ENCODE data around the gene PRDM10. TPM values are rescaled to one million over a fixed set of nuclear protein-coding genes. Genes with fewer than 3 reads are reported as not detected.
"Not testable (repeated sequence)": the region's sequence is repeated elsewhere in the genome, so short reads cannot be mapped to it uniquely, and the experiment has no call there.

PRDM10 gene
- total RNA-seq, 1 donor from 2014 or later = 6.6 TPM

DNA sequence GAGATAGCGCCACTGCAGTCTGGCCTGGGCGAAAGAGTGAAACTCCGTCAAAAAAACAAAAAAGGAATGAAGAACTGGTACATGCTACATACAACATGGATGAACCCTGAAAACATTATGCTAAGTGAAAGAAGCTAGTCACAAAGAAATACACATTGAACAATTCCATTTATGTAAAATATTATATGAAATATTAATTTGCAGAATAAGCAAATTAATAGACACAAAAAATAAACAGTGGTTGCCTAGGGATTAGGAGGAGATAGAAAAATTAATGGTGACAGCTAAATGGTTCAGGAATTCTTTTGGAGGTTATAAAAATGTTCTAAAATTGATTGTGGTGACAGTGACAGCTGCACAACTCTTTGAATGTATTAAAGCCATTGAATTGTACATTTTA, 14.7 kb downstream of the PRDM10 start:
- ATAC-seq = no peak
- no peak for DNase-seq (ENCODE audit: missing footprints)
- intact Hi-C loops (cut with DNase I) = no loop called here

DNA sequence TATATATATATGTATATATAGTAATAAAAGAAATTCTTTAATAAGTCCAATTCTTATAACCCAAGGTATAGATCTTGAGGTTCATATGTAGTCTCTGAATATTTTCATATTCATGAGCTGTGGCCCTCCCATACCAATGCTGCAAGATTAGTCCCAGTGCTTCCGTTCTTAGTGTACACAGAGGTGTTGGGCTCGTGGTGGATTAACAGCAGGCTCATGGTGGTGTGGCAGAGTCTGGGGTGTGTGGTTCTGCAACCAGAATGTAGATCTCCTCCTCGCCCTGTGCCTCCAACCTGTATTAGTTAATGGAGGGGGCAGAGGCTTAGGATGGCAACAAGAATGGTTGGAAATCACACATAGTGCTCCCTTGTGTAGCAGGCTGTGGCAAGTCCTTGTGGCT, 16.8 kb downstream of the PRDM10 start:
- intact Hi-C loops (cut with DNase I) = no loop called here
- ATAC-seq (no peak), DNase-seq (ENCODE audit: missing footprints) (no peak)

DNA sequence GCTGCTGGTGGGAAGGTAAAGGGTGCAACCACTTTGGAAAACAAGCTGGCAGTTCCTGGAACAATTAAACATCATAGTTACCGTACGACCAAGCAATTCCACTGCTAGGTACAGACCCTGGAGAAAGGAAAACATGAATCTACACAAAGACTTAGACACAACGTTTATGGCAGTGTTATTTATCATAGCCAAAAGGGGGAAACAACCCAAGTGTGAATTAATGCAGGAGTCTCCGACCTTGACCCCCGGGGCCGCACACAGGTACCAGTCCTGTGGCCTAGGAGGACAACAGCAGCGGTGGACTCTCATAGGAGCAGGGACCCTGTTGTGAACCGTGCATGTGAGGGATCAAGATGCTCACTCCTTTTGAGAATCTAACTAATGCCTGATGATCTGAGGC, 22.5 kb downstream of the PRDM10 start:
- intact Hi-C loops (cut with DNase I) = no loop called here
- ATAC-seq = no peak
- no peak for DNase-seq (ENCODE audit: missing footprints)

DNA sequence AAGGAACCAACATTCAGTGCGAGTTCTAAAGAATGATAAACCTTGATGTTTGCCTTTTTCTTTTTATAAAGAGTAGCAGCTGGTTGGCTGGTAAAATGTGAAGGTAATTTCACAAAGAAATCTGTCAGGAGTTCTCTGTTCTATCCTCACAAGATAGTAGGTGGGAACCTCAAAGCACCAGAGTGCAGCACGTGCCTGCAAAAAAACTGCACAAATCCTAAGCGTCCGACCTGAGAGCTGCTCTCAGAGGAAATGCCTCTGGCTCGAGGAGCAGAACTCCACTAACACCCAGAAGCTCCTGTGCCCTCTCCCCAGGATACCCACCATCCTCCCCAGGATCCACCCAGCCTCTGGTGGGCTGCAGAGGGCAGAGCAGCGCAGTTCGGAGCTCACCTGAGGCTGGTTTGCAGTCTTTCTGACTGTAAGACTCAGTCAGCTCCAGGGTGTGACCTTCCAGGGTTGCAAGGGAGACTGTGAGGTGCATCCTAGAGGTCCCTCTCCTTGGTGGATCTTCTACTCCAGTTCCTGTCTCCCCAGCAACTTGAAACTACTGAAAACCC, 23.5 kb downstream of the PRDM10 start:
- no peak for ATAC-seq
- intact Hi-C loops (cut with DNase I) = no loop called here
- no peak for DNase-seq (ENCODE audit: missing footprints)

DNA sequence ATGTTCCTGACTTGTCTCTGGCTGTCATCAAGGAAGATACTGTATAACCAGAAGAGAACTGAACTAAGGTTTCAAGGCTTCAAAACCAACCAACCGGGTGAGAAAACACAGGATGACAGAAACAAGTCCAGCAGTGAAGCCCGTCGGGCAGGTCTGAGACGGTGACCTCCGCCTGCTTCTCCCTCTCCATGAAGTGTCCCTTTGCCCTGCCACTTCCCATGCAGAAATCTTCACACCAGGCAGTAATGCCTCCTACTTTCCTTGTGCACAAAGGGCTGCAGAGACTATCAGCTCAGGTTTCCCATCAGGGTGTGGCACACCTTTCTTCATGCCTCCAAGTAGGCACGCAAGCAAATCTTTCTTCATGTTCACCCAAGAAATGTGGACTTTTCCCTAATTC, 24.2 kb downstream of the PRDM10 start:
- intact Hi-C loops (cut with DNase I) = no loop called here
- ATAC-seq (no peak), DNase-seq (ENCODE audit: missing footprints) (no peak)

DNA sequence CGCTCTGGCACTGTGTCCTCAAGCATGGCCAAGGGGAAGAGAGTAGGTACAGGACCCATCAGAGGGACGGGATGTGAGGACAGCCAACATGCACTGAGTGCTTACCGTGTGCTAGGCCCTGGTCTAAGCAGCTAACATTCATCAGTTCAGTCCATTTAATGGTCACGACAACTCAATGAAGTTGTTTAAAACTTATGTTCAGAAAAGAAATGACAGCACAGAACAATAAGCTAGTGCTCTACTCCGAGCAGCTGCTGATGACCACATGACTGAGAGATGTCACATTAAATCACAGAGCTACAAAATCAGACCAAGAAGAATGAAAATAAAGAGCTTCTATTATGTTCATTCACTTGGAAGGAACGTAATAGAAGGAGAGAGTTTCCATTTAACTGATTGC, 26.3 kb downstream of the PRDM10 start:
- ATAC-seq (no peak), DNase-seq (ENCODE audit: missing footprints) (no peak)
- intact Hi-C loops (cut with DNase I) = no loop called here

DNA sequence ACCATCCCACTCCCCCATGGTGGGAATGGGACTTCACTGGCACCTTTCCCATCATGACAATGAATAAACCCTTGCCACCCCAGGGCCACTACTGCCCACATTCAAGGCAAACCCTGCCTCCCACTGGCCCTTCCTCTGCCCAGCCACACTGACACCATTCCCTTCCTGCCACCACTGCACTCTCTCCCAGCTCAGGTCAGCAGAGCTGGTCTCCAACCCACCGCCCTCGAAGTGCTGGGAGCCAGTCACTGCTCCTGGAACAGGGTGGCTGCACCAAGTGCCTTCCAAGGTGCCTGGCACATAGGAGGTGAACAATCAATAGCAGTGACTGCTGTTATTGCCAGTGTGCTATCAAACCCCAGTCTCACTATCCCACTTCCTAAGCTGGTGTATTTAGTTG, 27.1 kb downstream of the PRDM10 start:
- DNase-seq (ENCODE audit: missing footprints) = no peak
- ATAC-seq = no peak
- intact Hi-C loops (cut with DNase I) = no loop called here

DNA sequence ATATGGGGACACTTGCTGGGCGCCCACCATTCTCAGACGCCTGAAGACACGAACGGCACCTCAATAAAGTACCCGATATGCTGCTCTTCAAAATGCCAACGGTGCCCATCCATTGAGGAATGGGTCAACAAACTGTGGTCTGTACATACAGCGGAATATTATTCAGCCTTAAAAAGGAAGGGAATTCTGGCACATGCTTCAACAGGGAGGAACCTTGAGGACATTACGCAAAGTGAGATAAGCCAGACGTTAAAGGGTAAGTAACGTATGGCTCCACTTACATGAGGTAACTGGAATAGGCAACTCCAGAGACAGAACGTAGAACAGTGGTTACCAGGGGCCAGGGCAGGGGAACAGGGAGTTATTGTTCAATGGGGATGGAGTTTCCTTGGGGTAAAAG, 28.0 kb downstream of the PRDM10 start:
- no peak for DNase-seq (ENCODE audit: missing footprints)
- no peak for ATAC-seq
- intact Hi-C loops (cut with DNase I) = no loop called here

DNA sequence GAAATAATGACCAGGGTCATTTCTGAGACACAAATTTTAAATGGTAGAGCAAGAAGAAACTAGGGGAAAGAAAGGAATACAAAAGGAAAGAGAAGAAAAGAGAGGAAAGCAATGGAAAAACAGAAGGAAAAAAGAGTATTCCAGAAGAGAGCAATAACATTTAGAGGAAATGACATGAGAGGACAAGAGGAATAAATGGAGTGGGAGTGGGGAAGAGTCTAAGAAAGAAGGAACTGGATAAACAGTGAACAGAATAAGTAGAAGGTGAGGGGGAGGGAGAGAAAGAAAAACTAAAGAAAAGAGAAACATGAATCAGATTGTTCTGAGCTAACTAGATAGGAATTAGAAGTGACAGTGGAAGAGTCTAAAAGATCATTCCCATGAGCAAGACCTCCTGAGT, 28.4 kb downstream of the PRDM10 start:
- ATAC-seq (no peak), DNase-seq (ENCODE audit: missing footprints) (no peak)
- intact Hi-C loops (cut with DNase I) = no loop called here

DNA sequence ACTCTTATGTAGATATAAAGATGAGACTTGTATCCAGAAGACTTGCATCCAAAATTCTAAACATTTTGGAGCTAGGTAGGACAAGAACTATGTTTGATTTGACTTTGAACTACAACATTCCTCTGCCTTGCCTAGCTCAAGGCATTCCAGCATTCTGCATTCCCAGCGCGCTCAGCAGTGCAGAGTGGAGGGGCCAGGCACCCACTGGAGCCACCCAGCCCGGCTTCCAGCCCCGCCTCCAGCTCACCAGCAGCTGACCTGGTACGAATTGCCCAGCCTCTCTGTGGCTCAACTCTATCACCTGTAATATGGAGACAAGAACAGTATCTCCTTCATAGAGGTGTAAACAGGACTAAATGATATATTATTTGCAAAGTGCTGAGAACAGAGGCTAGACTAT, 28.8 kb downstream of the PRDM10 start:
- intact Hi-C loops (cut with DNase I) = no loop called here

DNA sequence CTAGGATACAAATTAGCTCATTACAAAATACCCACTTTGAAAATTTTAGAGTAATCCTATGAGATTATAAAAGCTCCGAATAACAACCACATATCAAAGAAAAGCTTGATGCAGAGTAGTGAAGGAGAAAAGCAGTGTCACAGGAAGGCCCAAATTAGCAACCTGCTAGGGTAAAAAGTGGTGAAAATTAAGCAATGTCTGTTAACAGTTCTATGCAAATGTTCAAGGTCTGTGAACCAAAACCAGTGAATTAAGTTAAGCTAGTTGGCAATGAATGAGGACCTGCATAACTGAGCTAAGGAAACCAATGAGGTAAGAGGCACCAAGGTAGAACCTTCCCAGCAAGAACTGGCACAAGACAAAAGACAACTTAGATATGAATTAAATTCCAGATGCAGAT, 29.6 kb downstream of the PRDM10 start:
- DNase-seq (ENCODE audit: missing footprints) = no peak
- intact Hi-C loops (cut with DNase I) = no loop called here
- no peak for ATAC-seq

More for the DNA sequence above, 28.8 kb downstream of the PRDM10 start:
- DNase-seq (ENCODE audit: missing footprints) (no peak), ATAC-seq (peak; percentile 91)

DNA sequence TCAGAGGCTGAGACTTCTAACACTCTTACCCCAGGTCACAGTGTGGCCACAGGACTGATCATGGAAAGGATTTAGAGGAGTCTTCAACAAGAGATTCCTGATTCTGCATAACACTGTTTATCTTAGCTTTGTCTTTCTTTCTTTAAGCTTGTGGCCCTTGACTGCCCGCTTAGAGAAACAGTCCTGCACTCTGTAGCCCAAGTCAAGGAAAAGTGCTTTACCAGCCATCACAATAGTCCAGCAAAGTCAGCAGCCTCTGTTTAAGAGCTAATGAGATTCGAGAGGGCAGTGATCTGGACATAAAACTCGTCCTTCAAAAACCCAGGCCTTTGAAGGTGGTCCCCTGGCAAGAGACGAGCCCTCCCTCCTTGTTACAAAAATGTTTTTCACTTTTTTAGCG, 30.0 kb downstream of the PRDM10 start:
- intact Hi-C loops (cut with DNase I) = no loop called here
- ATAC-seq = no peak

DNA sequence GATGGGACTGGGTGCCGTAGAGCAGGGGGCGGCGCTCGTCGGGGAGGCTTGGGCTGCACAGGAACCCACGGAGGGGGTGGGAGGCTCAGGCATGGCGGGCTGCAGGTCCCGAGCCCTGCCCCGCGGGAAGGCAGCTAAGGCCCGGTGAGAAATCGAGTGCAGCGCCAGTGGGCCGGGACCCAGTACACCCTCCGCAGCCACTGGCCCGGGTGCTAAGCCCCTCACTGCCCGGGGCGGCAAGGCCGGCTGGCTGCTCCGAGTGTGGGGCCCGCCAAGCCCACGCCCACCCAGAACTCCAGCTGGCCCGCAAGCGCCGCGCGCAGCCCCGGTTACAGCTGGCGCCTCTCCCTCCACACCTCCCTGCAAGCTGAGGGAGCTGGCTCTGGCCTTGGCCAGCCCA, 30.8 kb downstream of the PRDM10 start:
- ATAC-seq; DNase-seq (ENCODE audit: missing footprints); intact Hi-C loops (cut with DNase I): not testable (repeated sequence)

More for the DNA sequence above, 30.0 kb downstream of the PRDM10 start:
- DNase-seq (ENCODE audit: missing footprints) = no peak

DNA sequence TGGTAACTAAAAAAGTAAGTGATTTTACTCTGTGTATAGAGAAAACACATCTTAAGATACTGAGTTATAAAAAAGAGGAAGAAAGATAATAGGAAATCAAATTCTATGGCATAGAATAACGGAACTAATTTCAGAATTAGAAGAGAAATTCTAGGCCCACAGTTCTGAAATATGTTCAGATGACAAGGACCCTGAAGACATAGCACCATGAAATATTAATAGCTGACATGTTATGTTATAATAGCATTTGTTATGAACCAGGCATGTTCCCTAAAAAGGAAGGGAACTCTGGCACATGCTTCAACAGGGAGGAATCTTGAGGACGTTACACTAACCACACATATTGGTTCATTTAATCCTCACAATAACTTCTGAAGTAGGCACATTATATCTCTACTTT, 32.7 kb downstream of the PRDM10 start:
- intact Hi-C loops (cut with DNase I) = no loop called here
- DNase-seq (ENCODE audit: missing footprints) = no peak
- no peak for ATAC-seq

DNA sequence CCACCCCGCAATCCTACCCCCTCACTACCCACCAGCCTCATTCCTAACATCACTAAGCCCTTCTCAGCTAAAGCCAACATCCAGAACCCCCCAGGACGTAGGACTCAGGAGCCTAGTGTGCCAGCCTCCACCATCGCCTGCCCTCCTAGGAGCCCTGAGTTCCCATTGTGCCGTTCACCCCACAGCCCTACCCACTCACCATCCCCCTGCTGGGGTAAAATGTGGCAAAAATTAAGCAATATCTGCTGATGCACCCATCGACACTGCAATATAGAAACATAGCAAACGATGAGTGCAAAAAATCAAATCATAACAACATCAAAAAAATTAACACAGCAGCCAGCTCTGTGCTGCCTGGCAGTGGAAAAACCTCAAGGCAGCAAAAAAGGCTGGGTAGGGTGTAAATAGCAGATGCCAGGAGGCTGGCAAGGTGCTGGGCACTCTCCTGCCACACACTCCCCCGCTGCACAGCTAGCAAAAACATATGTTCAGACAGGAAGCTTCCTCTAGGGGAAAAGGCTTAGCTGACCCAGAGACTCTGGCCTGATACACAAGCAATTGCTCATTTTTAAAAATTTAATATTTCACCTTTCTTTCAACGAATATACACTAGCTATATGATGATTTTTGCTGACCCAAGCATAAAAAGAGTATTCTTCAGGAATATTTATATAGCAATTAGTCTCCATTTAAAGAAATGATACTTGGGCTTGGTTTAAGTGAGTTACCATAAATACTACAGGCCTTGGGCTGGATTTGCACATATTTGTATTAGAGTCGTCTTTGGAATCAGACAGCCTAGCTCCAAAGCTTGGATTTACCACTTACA, 33.8 kb downstream of the PRDM10 start:
- no peak for ATAC-seq
- intact Hi-C loops (cut with DNase I) = no loop called here
- no peak for DNase-seq (ENCODE audit: missing footprints)

DNA sequence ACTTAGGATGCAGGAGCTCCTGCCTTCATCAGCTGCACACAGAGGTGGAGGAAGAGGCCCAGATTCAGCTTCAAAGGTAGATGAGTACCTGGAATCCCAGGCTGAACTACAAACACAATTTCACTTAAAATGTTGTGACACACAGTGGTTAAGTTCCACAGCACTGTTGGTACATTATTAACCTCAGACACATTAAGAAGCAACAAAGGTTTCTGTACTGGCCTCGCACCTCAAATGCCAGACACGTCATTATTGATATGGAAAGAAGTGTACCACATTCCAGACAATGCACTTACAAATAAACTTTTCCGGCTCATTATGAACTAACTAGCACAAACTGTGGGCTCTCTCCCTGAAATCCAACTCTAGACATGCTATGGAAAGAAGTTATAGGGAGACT, 34.6 kb downstream of the PRDM10 start:
- intact Hi-C loops (cut with DNase I) = no loop called here
- DNase-seq (ENCODE audit: missing footprints) (no peak), ATAC-seq (no peak)

DNA sequence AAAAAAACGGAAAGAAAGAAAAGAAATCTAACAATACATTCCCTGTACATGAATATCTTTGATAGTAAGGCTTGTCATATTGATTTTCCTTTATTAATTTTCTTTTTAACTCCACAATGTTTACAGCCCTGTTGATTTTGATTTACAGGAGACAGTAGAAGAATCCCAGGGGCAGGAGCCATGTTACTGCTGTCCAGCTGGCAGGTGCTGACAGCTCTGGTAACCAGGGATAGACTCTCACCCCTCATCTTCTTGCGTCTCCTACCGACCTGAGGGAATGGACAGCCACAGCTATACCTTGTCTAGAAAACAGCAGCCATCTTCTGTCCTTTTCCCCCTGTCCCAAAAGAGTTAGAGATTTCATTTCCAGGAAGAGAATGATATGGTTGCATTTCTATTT, 37.4 kb downstream of the PRDM10 start:
- no peak for DNase-seq (ENCODE audit: missing footprints)
- intact Hi-C loops (cut with DNase I) = no loop called here
- no peak for ATAC-seq

DNA sequence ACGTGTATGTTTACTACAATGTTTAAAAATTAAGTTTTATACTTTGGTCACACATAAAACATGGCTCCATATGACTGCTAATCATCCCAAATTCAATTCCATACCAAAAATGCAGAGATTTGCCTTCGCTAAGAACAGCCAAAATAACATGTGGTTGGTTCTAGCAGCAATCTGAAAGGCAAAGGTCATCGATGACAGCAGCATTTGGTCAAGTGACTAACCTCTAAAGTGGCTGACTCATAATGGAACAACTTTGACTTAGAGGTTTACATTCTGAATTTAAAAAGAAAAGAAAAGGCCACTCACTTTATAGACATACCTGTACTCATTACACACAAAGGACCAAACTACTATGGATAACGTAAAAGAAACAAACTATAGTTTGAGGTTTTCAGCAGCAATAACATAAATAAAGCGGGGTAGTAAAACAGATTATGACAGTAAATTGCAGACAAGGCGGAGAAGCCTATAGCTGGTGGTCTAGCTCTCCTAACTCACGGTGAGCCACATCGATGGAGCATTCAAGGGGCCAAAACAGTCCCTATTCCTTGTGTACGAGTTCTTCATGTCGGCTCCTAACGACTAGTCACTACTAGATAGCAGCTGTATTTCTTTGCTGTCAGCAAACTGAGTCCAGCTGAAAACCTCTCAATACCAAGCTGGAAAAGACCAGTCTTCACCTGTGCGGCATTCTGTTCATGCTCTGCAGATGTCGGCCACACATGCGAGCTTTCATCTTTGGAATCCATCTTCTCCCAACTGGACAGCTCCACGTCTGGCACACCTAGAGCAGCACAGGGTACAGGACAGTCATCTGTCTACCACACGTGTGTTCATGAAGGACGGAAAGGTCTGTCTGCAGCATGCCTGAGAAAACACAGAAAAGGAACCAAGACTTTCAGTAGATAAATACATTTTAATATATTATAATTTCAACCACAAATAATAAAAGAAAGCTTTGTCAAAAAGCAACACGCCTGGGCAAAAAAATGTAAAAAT, 42.1 kb downstream of the PRDM10 start:
- DNase-seq (ENCODE audit: missing footprints) = no peak
- intact Hi-C loops (cut with DNase I) = no loop called here
- no peak for ATAC-seq

DNA sequence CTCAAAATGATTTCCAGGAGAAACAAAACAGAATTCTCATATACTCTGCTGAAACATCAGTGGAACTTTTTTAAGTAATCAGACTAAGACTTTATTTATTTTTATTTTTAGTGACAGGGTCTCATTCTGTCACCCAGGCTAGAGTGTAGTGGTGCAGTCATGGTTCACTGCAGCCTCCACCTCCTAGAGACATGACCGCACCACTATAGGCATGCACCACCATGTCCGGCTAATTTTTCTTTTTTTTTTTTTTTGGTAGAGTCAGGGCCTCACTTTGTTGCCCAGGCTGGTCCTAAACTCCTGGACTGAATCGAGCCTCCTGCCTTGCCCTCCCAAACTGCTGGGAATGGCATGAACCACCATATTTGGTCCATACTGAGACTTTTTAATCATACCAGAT, 42.9 kb downstream of the PRDM10 start:
- intact Hi-C loops (cut with DNase I) = no loop called here
- no peak for ATAC-seq
- DNase-seq (ENCODE audit: missing footprints) = no peak

DNA sequence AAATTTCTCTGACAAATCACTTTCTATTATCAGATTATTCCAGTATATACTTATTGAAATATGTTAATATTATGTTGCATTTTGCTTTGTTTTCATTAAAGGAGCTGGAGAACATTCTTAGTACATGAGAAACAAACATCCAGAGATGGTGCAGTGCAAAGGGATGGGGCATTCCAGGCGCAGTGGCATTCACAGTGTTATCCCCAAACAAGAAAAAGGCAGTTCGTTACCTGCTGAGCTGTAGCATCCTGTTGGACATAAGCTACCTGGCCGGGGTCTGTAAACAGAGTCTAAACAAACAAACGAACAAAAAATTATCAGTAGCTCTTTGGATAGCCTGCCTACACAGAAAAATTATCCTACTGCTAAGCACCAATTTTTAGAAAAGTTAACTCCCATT, 47.4 kb downstream of the PRDM10 start:
- ATAC-seq (no peak), DNase-seq (ENCODE audit: missing footprints) (no peak)
- intact Hi-C loops (cut with DNase I) = no loop called here

Measured in Right ventricle myocardium inferior (tissue), 1 donor.